GM12878 (cell line): Measurements from ENCODE around the gene ZNF717.
"Not testable (repeated sequence)": the region's sequence is repeated elsewhere in the genome, so short reads cannot be mapped to it uniquely, and the experiment has no call there.

ENCODE experiments used
- EZH2 ChIP-seq: IDR thresholded peaks from 2 replicates; pipeline ENCODE4 v1.6.1; 2012; ENCODE audit warnings: low read depth, mild to moderate bottlenecking, control low read depth, inconsistent platforms, low read length, borderline replicate concordance; ENCODE audit not compliant: control insufficient read depth
- MXI1 ChIP-seq: fragments of 150-350 bp; IDR thresholded peaks from 2 replicates; pipeline ENCODE4 v1.6.1; 2011; ENCODE audit warnings: low read depth, mild to moderate bottlenecking, inconsistent platforms, low read length, improper control_type of control experiment
- POLR2AphosphoS2 ChIP-seq: IDR thresholded peaks from 2 replicates; pipeline ENCODE4 v1.6.1; 2011; ENCODE audit warnings: low read depth, mild to moderate bottlenecking, low read length, improper control_type of control experiment, moderate library complexity
- SP1 ChIP-seq: IDR thresholded peaks from one replicate; pipeline ENCODE4 v1.6.1; 2011; ENCODE audit warnings: low read depth, low read length
- YY1 ChIP-seq: IDR thresholded peaks from 2 replicates; pipeline ENCODE4 v1.6.1; 2011; ENCODE audit warnings: low read depth, mild to moderate bottlenecking, low read length
- ZBED1 ChIP-seq: IDR thresholded peaks from 2 replicates; pipeline ENCODE4 v1.6.1; 2016; ENCODE audit warnings: borderline replicate concordance
- TF ChIP-seq, protein P1 (sequence below): IDR thresholded peaks from 2 replicates; pipeline ENCODE4 v1.6.1; 2011; ENCODE audit warnings: borderline replicate concordance, low read depth, mild to moderate bottlenecking, moderate library complexity, mixed read lengths, low read length; ENCODE audit not compliant: insufficient read depth; ENCODE audit errors: extremely low read length

- not testable (repeated sequence) for TF ChIP-seq SP1, MXI1, POLR2AphosphoS2, EZH2, ZBED1, YY1
- TF ChIP-seq, protein P1, sequence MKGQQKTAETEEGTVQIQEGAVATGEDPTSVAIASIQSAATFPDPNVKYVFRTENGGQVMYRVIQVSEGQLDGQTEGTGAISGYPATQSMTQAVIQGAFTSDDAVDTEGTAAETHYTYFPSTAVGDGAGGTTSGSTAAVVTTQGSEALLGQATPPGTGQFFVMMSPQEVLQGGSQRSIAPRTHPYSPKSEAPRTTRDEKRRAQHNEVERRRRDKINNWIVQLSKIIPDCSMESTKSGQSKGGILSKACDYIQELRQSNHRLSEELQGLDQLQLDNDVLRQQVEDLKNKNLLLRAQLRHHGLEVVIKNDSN: not testable (repeated sequence)
Observed at GRCh38 chr3:75771631-75772030, 13.7 kb downstream of the ZNF717 start.
